Measurements from ENCODE around the gene CHST3.

CHST3 gene

GRCh38 chr10:72001033-72001395 is 36.8 kb downstream of the CHST3 start:
- no peak for DNase-seq
- H3K36me3 Mint-ChIP-seq (ENCODE audit: low read depth), result no peaks in the 10 kb centered on the region
- H3K27me3 Mint-ChIP-seq, result no peaks in the 10 kb centered on the region
- no peak for ATAC-seq
- H3K4me1 Mint-ChIP-seq, result no peaks in the 10 kb centered on the region
- no peak overlapping the region for H3K4me3 Mint-ChIP-seq
- no peaks in the 10 kb centered on the region for H3K9me3 Mint-ChIP-seq
- no peak overlapping the region for H3K27ac Mint-ChIP-seq

- ATAC-seq (no peak), DNase-seq (no peak)
- Mint-ChIP-seq H3K27me3 (no peaks in the 10 kb centered on the region), H3K27ac (no peak overlapping the region), H3K36me3 (ENCODE audit: low read depth) (no peaks in the 10 kb centered on the region), H3K9me3 (no peaks in the 10 kb centered on the region), H3K4me3 (no peak overlapping the region), H3K4me1 (no peaks in the 10 kb centered on the region)
Measured at GRCh38 chr10:72002354-72003295, 38.4 kb downstream of the CHST3 start.

DNA sequence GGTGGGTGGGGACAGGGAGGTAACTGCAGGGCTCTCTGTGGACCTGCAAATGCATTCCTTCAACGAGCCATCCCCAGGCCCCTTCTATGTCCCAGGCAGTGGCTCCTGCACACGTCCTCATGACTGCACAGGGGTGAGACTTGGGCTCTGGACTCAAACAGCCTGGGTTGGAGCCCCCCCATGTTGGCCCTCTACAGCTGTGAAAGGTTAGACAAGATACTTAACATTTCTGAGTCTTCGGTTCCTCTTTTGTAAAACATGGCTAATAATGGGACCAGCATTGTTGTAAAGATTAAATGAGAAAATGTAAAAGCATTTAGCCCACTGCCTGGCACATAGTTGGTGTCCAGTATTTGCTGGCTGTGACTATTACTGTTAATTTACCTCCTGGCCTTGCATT is 41.8 kb downstream of the CHST3 start:
- H3K27me3 Mint-ChIP-seq, result no peaks in the 10 kb centered on the region
- ATAC-seq, result no peak
- H3K4me3 Mint-ChIP-seq, result no peak overlapping the region
- H3K27ac Mint-ChIP-seq, result no peak overlapping the region
- H3K4me1 Mint-ChIP-seq, result no peaks in the 10 kb centered on the region
- no peaks in the 10 kb centered on the region for H3K9me3 Mint-ChIP-seq
- DNase-seq, result no peak
- no peaks in the 10 kb centered on the region for H3K36me3 Mint-ChIP-seq (ENCODE audit: low read depth)

DNA sequence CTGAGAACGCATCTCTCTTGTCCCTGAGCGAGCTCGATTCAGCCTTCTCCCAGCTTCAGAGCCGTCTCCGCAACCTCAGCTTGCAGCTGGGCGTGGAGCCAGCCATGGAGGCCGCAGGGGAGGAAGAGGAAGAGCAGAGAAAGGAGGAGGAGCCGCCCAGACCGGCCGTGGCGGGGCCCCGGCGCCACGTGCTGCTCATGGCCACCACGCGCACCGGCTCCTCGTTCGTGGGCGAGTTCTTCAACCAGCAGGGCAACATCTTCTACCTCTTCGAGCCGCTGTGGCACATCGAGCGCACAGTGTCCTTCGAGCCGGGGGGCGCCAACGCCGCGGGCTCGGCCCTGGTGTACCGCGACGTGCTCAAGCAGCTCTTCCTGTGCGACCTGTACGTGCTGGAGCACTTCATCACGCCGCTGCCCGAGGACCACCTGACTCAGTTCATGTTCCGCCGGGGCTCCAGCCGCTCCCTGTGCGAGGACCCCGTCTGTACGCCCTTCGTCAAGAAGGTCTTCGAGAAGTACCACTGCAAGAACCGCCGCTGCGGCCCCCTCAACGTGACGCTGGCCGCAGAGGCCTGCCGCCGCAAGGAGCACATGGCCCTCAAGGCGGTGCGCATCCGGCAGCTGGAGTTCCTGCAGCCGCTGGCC is 43.2 kb downstream of the CHST3 start:
- no peak for DNase-seq
- no peaks in the 10 kb centered on the region for H3K9me3 Mint-ChIP-seq
- no peaks in the 10 kb centered on the region for H3K36me3 Mint-ChIP-seq (ENCODE audit: low read depth)
- H3K4me1 Mint-ChIP-seq, result no peaks in the 10 kb centered on the region
- H3K4me3 Mint-ChIP-seq, result no peak overlapping the region
- ATAC-seq, result no peak
- H3K27me3 Mint-ChIP-seq, result no peaks in the 10 kb centered on the region
- no peak overlapping the region for H3K27ac Mint-ChIP-seq

DNA sequence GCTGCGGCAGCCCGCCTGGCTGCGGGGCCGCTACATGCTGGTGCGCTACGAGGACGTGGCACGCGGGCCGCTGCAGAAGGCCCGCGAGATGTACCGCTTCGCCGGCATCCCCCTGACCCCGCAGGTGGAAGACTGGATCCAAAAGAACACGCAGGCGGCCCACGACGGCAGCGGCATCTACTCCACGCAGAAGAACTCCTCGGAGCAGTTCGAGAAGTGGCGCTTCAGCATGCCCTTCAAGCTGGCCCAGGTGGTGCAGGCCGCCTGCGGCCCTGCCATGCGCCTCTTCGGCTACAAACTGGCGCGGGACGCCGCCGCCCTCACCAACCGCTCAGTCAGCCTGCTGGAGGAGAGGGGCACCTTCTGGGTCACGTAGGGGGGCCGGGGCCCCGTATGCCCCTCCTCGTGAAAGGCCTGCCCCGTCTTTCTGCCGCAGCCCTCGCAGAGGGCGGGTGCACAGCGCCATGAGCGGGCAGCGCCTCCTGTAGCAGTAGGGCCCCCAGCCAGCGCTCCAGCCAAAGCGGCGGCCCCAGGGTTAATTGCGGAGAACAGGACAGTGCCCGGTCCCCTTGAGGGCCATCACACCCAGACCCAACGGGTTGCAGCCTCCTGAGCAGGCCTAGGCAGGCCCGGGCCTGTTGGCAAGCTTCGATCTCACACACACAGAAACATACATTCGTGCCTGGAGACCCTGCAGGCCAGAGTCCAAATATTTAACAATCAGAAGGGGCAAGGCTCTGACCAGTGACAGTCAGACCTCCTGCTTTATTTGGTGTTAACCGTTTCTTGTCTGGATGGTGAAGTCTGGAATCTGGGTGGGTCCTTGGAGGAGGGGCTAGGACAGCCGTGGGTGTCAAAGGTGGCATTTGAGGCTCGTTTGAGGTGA is 44.1 kb downstream of the CHST3 start:
- DNase-seq, result no peak
- no peaks in the 10 kb centered on the region for H3K9me3 Mint-ChIP-seq
- H3K4me1 Mint-ChIP-seq, result no peaks in the 10 kb centered on the region
- no peak overlapping the region for H3K27ac Mint-ChIP-seq
- H3K36me3 Mint-ChIP-seq (ENCODE audit: low read depth), result no peaks in the 10 kb centered on the region
- H3K27me3 Mint-ChIP-seq, result no peaks in the 10 kb centered on the region
- no peak overlapping the region for H3K4me3 Mint-ChIP-seq
- ATAC-seq, result no peak

DNA sequence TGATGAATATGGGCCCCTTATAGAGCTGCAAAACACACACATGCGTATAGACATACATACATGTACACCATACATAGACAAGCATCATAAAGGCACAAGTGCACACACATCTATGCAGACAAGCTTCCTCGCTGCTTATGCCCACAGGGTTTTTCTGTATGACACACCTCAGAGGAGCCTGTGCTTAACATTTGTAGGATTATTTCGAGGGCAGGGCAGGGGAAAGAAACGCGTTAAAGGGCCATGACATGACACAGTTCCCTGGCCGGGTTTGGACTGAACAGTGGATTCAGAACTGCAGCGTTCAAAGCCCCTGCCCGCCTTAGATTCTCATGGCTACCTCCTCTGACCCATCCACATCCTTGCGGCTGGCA is 44.8 kb downstream of the CHST3 start:
- DNase-seq, result no peak
- Mint-ChIP-seq H3K4me1 (no peaks in the 10 kb centered on the region), H3K9me3 (no peaks in the 10 kb centered on the region), H3K27ac (no peak overlapping the region), H3K4me3 (no peak overlapping the region), H3K27me3 (no peaks in the 10 kb centered on the region), H3K36me3 (ENCODE audit: low read depth) (no peaks in the 10 kb centered on the region)
- no peak for ATAC-seq

DNA sequence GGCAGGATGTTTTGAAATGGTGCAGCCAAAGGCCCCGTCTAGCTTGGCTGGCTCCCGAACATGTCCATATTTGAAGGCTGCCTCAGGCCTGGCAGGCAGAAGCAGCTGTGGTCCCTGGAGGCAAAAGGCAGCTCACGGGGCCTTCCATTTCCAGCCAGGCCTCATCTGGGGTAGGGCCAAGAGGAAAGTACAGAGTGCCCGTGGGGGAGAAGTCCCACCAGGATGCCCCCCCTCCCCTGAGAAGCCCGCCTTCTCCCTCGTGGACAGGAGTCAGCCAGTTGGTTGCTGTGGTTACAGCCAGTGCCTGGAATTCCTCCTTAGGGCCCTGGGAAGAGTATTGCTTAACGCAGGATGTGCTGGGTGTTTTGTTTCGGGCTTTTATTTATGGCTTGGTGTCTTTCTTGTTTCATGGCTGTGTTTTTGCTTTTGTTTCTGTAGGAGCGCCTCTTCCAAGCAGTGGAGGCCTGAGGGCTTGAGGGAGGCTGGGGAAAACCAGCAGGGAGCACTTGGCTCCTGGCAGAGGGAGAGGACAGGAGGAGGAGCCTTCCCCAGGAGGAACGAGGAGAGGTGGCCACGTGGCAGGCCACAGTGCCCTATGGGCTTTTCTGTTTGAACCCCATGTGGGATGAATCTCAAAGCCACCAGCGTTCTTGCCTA is 45.4 kb downstream of the CHST3 start:
- Mint-ChIP-seq H3K9me3 (no peaks in the 10 kb centered on the region), H3K27me3 (no peaks in the 10 kb centered on the region)
- no peak for DNase-seq

DNA sequence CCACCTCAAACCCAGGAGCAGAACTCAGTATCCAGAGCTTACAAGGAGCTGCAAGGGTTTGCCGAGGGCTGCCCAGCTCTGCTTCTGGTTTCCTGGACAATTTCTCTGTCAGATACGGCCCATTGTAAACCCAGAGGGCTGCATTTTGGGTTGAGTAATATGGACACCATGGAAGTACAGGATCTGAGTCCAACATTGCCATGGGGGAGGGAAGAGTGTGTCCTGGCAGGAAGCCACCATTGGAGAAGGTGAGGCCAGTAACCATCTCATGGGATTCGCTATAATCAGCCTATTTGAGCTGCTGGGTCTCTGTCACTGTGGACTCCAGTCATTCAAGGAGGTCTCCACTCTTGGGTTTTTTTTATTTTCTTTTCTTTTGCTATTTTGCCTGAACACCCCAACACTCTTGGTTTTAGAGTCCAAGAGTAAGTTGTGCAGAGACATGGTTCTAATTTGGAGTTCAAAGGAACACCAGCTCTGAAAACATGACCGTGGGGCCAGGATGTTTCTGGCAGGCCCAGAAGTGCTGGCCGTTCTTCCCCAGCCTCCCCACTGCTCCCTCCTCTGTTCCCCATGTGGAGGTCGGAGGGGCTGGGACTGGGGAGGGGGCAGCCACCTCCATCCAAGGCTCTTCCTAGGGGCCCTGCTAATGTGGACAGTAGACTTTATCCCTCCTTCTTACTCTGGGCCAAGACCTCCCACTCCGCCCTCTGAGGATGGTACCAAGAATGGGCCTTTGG is 46.2 kb downstream of the CHST3 start:
- H3K36me3 Mint-ChIP-seq (ENCODE audit: low read depth), result no peaks in the 10 kb centered on the region
- no peaks in the 10 kb centered on the region for H3K27me3 Mint-ChIP-seq
- DNase-seq (no peak), ATAC-seq (no peak)
- H3K9me3 Mint-ChIP-seq, result no peaks in the 10 kb centered on the region
- H3K4me1 Mint-ChIP-seq, result no peaks in the 10 kb centered on the region
- no peak overlapping the region for H3K27ac Mint-ChIP-seq
- no peak overlapping the region for H3K4me3 Mint-ChIP-seq

More for the DNA sequence above, 45.4 kb downstream of the CHST3 start:
- no peak for ATAC-seq
- no peaks in the 10 kb centered on the region for H3K36me3 Mint-ChIP-seq (ENCODE audit: low read depth)
- H3K27ac Mint-ChIP-seq, result no peak overlapping the region
- H3K4me1 Mint-ChIP-seq, result no peaks in the 10 kb centered on the region
- H3K4me3 Mint-ChIP-seq, result no peak overlapping the region

- Mint-ChIP-seq H3K27ac (no peak overlapping the region), H3K9me3 (no peaks in the 10 kb centered on the region), H3K27me3 (peaks cover under 1% of the 10 kb centered on the region), H3K36me3 (ENCODE audit: low read depth) (no peaks in the 10 kb centered on the region), H3K4me3 (no peak overlapping the region), H3K4me1 (no peaks in the 10 kb centered on the region)
- DNase-seq (no peak), ATAC-seq (no peak)
Measured at GRCh38 chr10:72011016-72011415, 46.8 kb downstream of the CHST3 start.

- peaks cover 2% of the 10 kb centered on the region for H3K27me3 Mint-ChIP-seq
- no peak for ATAC-seq
- H3K36me3 Mint-ChIP-seq (ENCODE audit: low read depth), result no peaks in the 10 kb centered on the region
- no peaks in the 10 kb centered on the region for H3K4me1 Mint-ChIP-seq
- no peak overlapping the region for H3K27ac Mint-ChIP-seq
- H3K9me3 Mint-ChIP-seq, result no peaks in the 10 kb centered on the region
- H3K4me3 Mint-ChIP-seq, result no peak overlapping the region
- no peak for DNase-seq
Measured at GRCh38 chr10:72011468-72011867, 47.3 kb downstream of the CHST3 start.

- no peaks in the 10 kb centered on the region for H3K9me3 Mint-ChIP-seq
- no peak for ATAC-seq
- H3K27me3 Mint-ChIP-seq, result peaks cover 2% of the 10 kb centered on the region
- no peak for DNase-seq
- no peaks in the 10 kb centered on the region for H3K4me1 Mint-ChIP-seq
- H3K36me3 Mint-ChIP-seq (ENCODE audit: low read depth), result no peaks in the 10 kb centered on the region
- H3K4me3 Mint-ChIP-seq, result no peak overlapping the region
- H3K27ac Mint-ChIP-seq, result no peak overlapping the region
Measured at GRCh38 chr10:72011976-72012512, 47.8 kb downstream of the CHST3 start.

DNA sequence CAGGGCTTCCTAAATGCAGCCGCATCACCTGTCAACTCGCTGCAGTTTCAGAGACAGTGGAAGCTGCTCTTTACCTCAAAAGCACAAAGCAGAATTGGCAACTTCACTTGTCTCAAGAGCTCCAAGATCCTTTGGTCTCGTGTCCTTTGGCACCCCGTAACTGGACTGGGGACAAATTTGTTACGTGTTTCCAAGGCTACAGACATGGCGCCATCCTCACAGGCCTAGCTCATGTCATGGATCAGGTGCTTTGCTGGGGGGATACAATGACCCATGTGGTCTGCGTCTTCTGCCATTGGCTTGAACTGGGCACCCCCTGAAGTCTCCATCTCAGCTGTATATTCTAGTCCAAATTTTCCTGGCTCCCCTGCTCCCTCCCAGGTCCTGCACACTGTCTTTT is 48.6 kb downstream of the CHST3 start:
- H3K27me3 Mint-ChIP-seq, result peaks cover 2% of the 10 kb centered on the region

DNA sequence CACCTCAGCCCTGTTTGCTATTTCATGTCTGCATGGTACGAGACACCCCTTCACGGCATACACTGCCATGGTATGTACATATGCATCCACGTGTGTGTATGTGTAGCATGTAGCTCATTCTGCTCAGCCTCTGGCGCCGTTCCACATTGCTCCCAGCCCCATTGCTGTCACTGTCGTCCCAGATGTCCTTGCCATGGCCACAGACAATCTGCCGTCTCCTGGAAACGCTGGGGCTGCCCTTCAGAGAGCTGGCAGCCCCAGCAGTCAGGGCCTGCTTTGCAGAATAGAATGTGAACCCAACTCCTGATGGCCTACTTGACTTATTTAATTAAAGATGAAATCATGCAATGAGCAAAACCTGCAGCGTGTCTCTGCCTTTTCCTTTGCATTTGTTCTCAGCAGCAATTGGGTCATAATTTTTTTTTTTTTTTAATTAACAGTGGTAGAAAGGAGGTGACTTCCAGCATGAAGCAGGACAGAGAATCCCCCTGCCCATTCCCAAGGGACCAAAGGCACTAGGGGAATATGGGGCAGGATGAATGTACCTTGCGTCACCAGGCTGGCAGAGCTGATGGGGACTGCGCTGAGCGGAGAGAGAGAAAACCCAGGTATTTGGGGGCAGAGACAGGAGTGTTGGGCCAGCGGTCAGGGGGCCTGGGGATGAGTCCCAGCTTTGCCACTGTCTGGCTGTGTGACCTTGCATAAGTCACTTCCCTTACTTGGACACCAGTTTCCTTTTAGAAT is 49.2 kb downstream of the CHST3 start:
- ATAC-seq (no peak), DNase-seq (no peak)
- H3K27ac Mint-ChIP-seq, result no peak overlapping the region
- H3K4me3 Mint-ChIP-seq, result no peak overlapping the region
- peaks cover 2% of the 10 kb centered on the region for H3K27me3 Mint-ChIP-seq
- no peaks in the 10 kb centered on the region for H3K36me3 Mint-ChIP-seq (ENCODE audit: low read depth)
- no peaks in the 10 kb centered on the region for H3K4me1 Mint-ChIP-seq
- H3K9me3 Mint-ChIP-seq, result no peaks in the 10 kb centered on the region

More for the DNA sequence above, 48.6 kb downstream of the CHST3 start:
- ATAC-seq, result no peak
- no peak for DNase-seq
- Mint-ChIP-seq H3K27ac (no peak overlapping the region), H3K36me3 (ENCODE audit: low read depth) (no peaks in the 10 kb centered on the region), H3K4me1 (no peaks in the 10 kb centered on the region), H3K9me3 (no peaks in the 10 kb centered on the region), H3K4me3 (no peak overlapping the region)
